Measurements from ENCODE around the gene TRIM2.

- TF ChIP-seq, protein P1, sequence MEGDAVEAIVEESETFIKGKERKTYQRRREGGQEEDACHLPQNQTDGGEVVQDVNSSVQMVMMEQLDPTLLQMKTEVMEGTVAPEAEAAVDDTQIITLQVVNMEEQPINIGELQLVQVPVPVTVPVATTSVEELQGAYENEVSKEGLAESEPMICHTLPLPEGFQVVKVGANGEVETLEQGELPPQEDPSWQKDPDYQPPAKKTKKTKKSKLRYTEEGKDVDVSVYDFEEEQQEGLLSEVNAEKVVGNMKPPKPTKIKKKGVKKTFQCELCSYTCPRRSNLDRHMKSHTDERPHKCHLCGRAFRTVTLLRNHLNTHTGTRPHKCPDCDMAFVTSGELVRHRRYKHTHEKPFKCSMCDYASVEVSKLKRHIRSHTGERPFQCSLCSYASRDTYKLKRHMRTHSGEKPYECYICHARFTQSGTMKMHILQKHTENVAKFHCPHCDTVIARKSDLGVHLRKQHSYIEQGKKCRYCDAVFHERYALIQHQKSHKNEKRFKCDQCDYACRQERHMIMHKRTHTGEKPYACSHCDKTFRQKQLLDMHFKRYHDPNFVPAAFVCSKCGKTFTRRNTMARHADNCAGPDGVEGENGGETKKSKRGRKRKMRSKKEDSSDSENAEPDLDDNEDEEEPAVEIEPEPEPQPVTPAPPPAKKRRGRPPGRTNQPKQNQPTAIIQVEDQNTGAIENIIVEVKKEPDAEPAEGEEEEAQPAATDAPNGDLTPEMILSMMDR (IDR thresholded peaks at IDR 0.05): no peak
- TF ChIP-seq POLR2A (IDR thresholded peaks at IDR 0.05): no peak
Measured at GRCh38 chr4:153170407-153170806, 33.8 kb upstream of the TRIM2 start.

All from tibial nerve (tissue), 3 donors.